SK-N-SH treated with all-trans-retinoic acid at 6 μM for 48 hours (cell line): ENCODE measurements around the gene CIBAR2.

Experiments
- ATAC-seq: fragments of 200-7000 bp; cut with Tn5 transposase; 3 replicates; pipeline ENCODE4 v1.9.1; 2020; ENCODE audit warnings: mild to moderate bottlenecking, moderate library complexity
- ARNTL ChIP-seq: fragments of 450-650 bp; formaldehyde crosslinking; IDR thresholded peaks from 2 replicates; pipeline ENCODE4 v1.5.0; 2020; ENCODE audit warnings: low read depth, mild to moderate bottlenecking, moderate library complexity, borderline replicate concordance
- BACH2 ChIP-seq: fragments of 250-450 bp; sonication (Bioruptor Pico); IDR thresholded peaks from 2 replicates; pipeline ENCODE4 v1.9.0; 2021; ENCODE audit warnings: mild to moderate bottlenecking, borderline replicate concordance
- CSDC2 ChIP-seq: fragments of 250-450 bp; sonication (Bioruptor Pico); IDR thresholded peaks from 2 replicates; pipeline ENCODE4 v1.5.0; 2020; ENCODE audit warnings: mild to moderate bottlenecking, moderate library complexity
- CSRNP3 ChIP-seq: fragments of 250-450 bp; sonication (Bioruptor Pico); IDR thresholded peaks from 2 replicates; pipeline ENCODE4 v1.5.1; 2021; ENCODE audit warnings: mild to moderate bottlenecking, moderate library complexity
- ESRRG ChIP-seq: fragments of 250-450 bp; sonication (Bioruptor Pico); IDR thresholded peaks from 2 replicates; pipeline ENCODE4 v1.6.1; 2021; ENCODE audit warnings: mild to moderate bottlenecking
- GLIS3 ChIP-seq: fragments of 250-450 bp; sonication (Bioruptor Pico); IDR thresholded peaks from 2 replicates; pipeline ENCODE4 v1.5.0; 2020; ENCODE audit warnings: mild to moderate bottlenecking, moderate library complexity
- ISL1 ChIP-seq: fragments of 250-450 bp; sonication (Bioruptor Pico); IDR thresholded peaks from 2 replicates; pipeline ENCODE4 v2.1.2; 2022; ENCODE audit warnings: mild to moderate bottlenecking, moderate library complexity
- OSR1 ChIP-seq: fragments of 250-450 bp; sonication (Bioruptor Pico); IDR thresholded peaks from 2 replicates; pipeline ENCODE4 v1.8.0; 2022; ENCODE audit warnings: moderate library complexity, mild to moderate bottlenecking, inconsistent platforms
- PATZ1 ChIP-seq: fragments of 250-450 bp; sonication (Bioruptor Pico); IDR thresholded peaks from 2 replicates; pipeline ENCODE4 v1.8.0; 2020; ENCODE audit warnings: mild to moderate bottlenecking, moderate library complexity, borderline replicate concordance
- PPARA ChIP-seq: fragments of 250-450 bp; sonication (Bioruptor Pico); IDR thresholded peaks from 2 replicates; pipeline ENCODE4 v1.5.0; 2020; ENCODE audit warnings: mild to moderate bottlenecking, borderline replicate concordance
- RARB ChIP-seq: fragments of 250-450 bp; sonication (Bioruptor Pico); IDR thresholded peaks from 2 replicates; pipeline ENCODE4 v1.8.0; 2021; ENCODE audit warnings: mild to moderate bottlenecking, moderate library complexity
- SNAI2 ChIP-seq: fragments of 250-450 bp; sonication (Bioruptor Pico); IDR thresholded peaks from 2 replicates; pipeline ENCODE4 v1.5.0; 2020; ENCODE audit warnings: mild to moderate bottlenecking, moderate library complexity
- TCF4 ChIP-seq: fragments of 250-450 bp; sonication (Bioruptor Pico); IDR thresholded peaks from 2 replicates; pipeline ENCODE4 v1.8.0; 2021; ENCODE audit warnings: mild to moderate bottlenecking, moderate library complexity, borderline replicate concordance
- TOX ChIP-seq: fragments of 250-450 bp; sonication (Bioruptor Pico); IDR thresholded peaks from 2 replicates; pipeline ENCODE4 v1.8.0; 2021; ENCODE audit warnings: mild to moderate bottlenecking, moderate library complexity, borderline replicate concordance
- TSHZ2 ChIP-seq: fragments of 250-450 bp; sonication (Bioruptor Pico); IDR thresholded peaks from 2 replicates; pipeline ENCODE4 v1.5.0; 2020; ENCODE audit warnings: mild to moderate bottlenecking, moderate library complexity
- ZC3H10 ChIP-seq: fragments of 250-450 bp; sonication (Bioruptor Pico); IDR thresholded peaks from 2 replicates; pipeline ENCODE4 v1.5.1; 2021; ENCODE audit warnings: mild to moderate bottlenecking, moderate library complexity
- ZNF565 ChIP-seq: fragments of 450-650 bp; formaldehyde crosslinking; conservative IDR thresholded peaks from 2 replicates; pipeline ENCODE4 v1.5.0; 2020; ENCODE audit warnings: low read depth, mild to moderate bottlenecking, moderate library complexity
- ZNF70 ChIP-seq: fragments of 450-650 bp; formaldehyde crosslinking; IDR thresholded peaks from 2 replicates; pipeline ENCODE4 v1.5.0; 2020; ENCODE audit warnings: mild to moderate bottlenecking, moderate library complexity
- ZNF8 ChIP-seq: fragments of 450-650 bp; formaldehyde crosslinking; IDR thresholded peaks from 2 replicates; pipeline ENCODE4 v1.5.0; 2020; ENCODE audit warnings: mild to moderate bottlenecking, moderate library complexity

CIBAR2 gene

GRCh38 chr16:85068746-85069145 is 43.5 kb downstream of the CIBAR2 start:
- no peak for ATAC-seq
- TF ChIP-seq ZNF70 (CRISPR knock-in tag) (no peak), CSRNP3 (CRISPR knock-in tag) (no peak), TOX (CRISPR knock-in tag) (no peak), BACH2 (CRISPR knock-in tag) (no peak), ZC3H10 (CRISPR knock-in tag) (no peak), ARNTL (CRISPR knock-in tag) (no peak), CSDC2 (CRISPR knock-in tag) (no peak), GLIS3 (no peak), ZNF8 (CRISPR knock-in tag) (no peak)
- TF ChIP-seq, all 23 proteins: peak for 0

DNA sequence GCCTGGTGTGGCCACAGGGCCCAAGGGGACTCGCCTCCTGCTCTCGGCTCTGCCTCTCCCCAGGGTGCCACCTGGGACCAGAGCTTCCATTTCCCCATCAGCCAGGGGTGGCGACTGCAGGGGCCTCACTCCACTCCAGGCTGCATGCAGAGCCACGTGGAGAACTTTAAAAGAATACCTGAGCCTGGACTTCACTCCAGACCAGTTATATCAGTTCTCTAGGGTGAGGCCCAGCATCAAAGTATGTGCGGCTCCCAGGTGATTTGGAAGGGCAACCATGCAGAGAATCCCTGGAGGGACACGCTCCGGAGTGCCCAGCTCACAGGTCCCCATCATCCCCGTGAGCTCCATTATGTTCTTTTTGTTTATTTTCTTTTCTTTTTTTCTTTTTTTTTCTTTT is 44.8 kb downstream of the CIBAR2 start:
- TF ChIP-seq ZC3H10 (CRISPR knock-in tag) (no peak), ISL1 (no peak), BACH2 (CRISPR knock-in tag) (no peak), TCF4 (no peak), PATZ1 (CRISPR knock-in tag) (no peak)
- no peak for ATAC-seq

GRCh38 chr16:85067024-85067423 is 45.2 kb downstream of the CIBAR2 start:
- no peak for ATAC-seq
- TF ChIP-seq SNAI2 (CRISPR knock-in tag) (no peak), ZNF70 (CRISPR knock-in tag) (no peak), PATZ1 (CRISPR knock-in tag) (no peak), OSR1 (no peak), TOX (CRISPR knock-in tag) (no peak), ZNF8 (CRISPR knock-in tag) (no peak), ARNTL (CRISPR knock-in tag) (no peak)

DNA sequence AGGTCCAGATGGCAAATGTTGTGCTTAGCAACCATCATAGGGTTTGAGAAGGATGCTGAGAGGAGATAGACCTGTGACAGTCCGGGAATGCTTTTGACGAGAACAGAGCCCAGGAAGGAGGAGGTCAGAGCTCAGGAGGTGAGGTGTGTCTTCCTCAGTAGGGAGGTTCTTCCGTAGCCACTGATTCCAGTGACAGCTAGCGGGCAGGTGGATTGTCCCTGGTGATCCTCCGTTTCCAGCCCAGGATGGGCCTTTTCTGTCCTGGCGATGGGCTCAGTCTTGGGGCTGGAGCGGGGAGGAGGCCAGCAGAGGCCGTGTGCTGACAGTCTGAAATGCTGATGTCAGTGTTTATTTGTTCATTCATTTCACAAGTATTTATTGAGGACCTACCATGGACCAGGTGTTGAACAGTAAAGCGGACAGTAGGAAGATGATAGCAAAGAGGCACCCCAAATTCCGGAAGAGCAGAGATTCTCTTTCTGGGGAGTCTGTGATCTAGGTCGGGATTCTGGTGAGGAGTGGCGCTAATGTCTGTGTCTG is 45.9 kb downstream of the CIBAR2 start:
- ATAC-seq, result no peak
- no peak for TF ChIP-seq ZNF8 (CRISPR knock-in tag)
- no peak for TF ChIP-seq TSHZ2
- TF ChIP-seq CSDC2 (CRISPR knock-in tag), result no peak
- TF ChIP-seq ESRRG, result no peak
- no peak for TF ChIP-seq RARB (CRISPR knock-in tag)
- TF ChIP-seq ARNTL (CRISPR knock-in tag), result no peak
- no peak for TF ChIP-seq PATZ1 (CRISPR knock-in tag)
- no peak for TF ChIP-seq GLIS3
- TF ChIP-seq TCF4, result no peak
- no peak for TF ChIP-seq PPARA (CRISPR knock-in tag)
- no peak for TF ChIP-seq CSRNP3 (CRISPR knock-in tag)
- no peak for TF ChIP-seq BACH2 (CRISPR knock-in tag)
- TF ChIP-seq ZNF565 (CRISPR knock-in tag), result no peak
